ENCODE measurements around the gene ATP8B1.

DNA sequence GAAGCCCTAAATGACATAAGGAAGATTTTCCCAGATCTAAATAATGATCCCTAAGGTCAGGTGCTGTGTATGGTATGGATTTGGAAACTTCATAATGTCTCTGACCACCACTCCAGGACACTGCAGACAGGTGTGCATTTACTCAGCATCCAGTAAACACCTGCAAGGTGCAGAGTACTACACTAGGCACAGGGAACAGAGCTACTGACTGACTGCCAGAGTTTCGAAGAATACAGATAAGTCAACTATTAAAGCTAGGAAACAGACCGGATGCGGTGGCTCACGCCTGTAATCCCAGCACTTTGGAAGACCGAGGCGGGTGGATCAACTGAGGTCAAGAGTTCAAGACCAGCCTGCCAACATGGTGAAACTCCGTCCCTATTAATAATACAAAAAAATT lies 65.0 kb downstream of the ATP8B1 start:
- TF ChIP-seq, protein P1, sequence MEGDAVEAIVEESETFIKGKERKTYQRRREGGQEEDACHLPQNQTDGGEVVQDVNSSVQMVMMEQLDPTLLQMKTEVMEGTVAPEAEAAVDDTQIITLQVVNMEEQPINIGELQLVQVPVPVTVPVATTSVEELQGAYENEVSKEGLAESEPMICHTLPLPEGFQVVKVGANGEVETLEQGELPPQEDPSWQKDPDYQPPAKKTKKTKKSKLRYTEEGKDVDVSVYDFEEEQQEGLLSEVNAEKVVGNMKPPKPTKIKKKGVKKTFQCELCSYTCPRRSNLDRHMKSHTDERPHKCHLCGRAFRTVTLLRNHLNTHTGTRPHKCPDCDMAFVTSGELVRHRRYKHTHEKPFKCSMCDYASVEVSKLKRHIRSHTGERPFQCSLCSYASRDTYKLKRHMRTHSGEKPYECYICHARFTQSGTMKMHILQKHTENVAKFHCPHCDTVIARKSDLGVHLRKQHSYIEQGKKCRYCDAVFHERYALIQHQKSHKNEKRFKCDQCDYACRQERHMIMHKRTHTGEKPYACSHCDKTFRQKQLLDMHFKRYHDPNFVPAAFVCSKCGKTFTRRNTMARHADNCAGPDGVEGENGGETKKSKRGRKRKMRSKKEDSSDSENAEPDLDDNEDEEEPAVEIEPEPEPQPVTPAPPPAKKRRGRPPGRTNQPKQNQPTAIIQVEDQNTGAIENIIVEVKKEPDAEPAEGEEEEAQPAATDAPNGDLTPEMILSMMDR (conservative IDR thresholded peaks at IDR 0.05; ENCODE audit: low read depth, low read length), result no peak
- no peak for TF ChIP-seq POLR2A (IDR thresholded peaks at IDR 0.05; ENCODE audit: low read depth, low read length)
- TF ChIP-seq SMC3 (IDR thresholded peaks at IDR 0.05; ENCODE audit: low read depth, low read length), result no peak
- no peak for TF ChIP-seq FOS (IDR thresholded peaks at IDR 0.05; ENCODE audit: low read depth, low read length)
- TF ChIP-seq CEBPB (IDR thresholded peaks at IDR 0.05; ENCODE audit: low read depth, low read length), result no peak
- TF ChIP-seq, protein P2, sequence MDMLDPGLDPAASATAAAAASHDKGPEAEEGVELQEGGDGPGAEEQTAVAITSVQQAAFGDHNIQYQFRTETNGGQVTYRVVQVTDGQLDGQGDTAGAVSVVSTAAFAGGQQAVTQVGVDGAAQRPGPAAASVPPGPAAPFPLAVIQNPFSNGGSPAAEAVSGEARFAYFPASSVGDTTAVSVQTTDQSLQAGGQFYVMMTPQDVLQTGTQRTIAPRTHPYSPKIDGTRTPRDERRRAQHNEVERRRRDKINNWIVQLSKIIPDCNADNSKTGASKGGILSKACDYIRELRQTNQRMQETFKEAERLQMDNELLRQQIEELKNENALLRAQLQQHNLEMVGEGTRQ (IDR thresholded peaks at IDR 0.05; ENCODE audit: low read depth, low read length), result no peak
